Measurements from ENCODE around the gene EEFSEC.

- TF ChIP-seq EZH2 (IDR thresholded peaks at IDR 0.05; ENCODE audit: low read depth, unreplicated experiment), result no peak
- no peak for TF ChIP-seq CTCF (conservative IDR thresholded peaks at IDR 0.05; ENCODE audit: low read depth in 2 of 2)
- TF ChIP-seq POLR2AphosphoS5 (IDR thresholded peaks at IDR 0.05; ENCODE audit: low read depth), result no peak
- TF ChIP-seq STAT1 (IDR thresholded peaks at IDR 0.05; ENCODE audit: unreplicated experiment), result no peak
- TF ChIP-seq JUNB (IDR thresholded peaks at IDR 0.05; ENCODE audit: unreplicated experiment), result no peak
Observed at GRCh38 chr3:128421966-128422365, 268.7 kb downstream of the EEFSEC start.
